ENCODE data around the gene ZIC2.

ZIC2 gene

GRCh38 chr13:99987154-99988019, 5.8 kb downstream of the ZIC2 start:
- FAIRE-seq = no peak

GRCh38 chr13:99988529-99989275, 7.1 kb downstream of the ZIC2 start:
- FAIRE-seq = no peak

GRCh38 chr13:99989276-99990125, 7.9 kb downstream of the ZIC2 start:
- no peak for FAIRE-seq

- no peak for FAIRE-seq
These were observed 8.8 kb downstream of the ZIC2 start for GRCh38 chr13:99990126-99990977.

GRCh38 chr13:99991013-99991827, 9.6 kb downstream of the ZIC2 start:
- no peak for FAIRE-seq

GRCh38 chr13:99991828-99992775, 10.5 kb downstream of the ZIC2 start:
- FAIRE-seq = no peak

GRCh38 chr13:99992949-99993351, 11.4 kb downstream of the ZIC2 start:
- FAIRE-seq = no peak

GRCh38 chr13:99993660-99994637, 12.4 kb downstream of the ZIC2 start:
- peak; percentile 7 for FAIRE-seq

- FAIRE-seq = peak; percentile 51
These were observed 13.0 kb downstream of the ZIC2 start for GRCh38 chr13:99994638-99995020.

- FAIRE-seq = no peak
These were observed 13.6 kb downstream of the ZIC2 start for GRCh38 chr13:99995104-99995588.

- FAIRE-seq = no peak
These were observed 14.2 kb downstream of the ZIC2 start for GRCh38 chr13:99995589-99996380.

GRCh38 chr13:99996381-99996973, 14.9 kb downstream of the ZIC2 start:
- no peak for FAIRE-seq

GRCh38 chr13:99997702-99998214, 16.2 kb downstream of the ZIC2 start:
- no peak for FAIRE-seq

GRCh38 chr13:99998261-99998660, 16.7 kb downstream of the ZIC2 start:
- FAIRE-seq = no peak

GRCh38 chr13:100014621-100015020, 33.0 kb downstream of the ZIC2 start:
- no peak for FAIRE-seq

- FAIRE-seq = no peak
These were observed 38.3 kb downstream of the ZIC2 start for GRCh38 chr13:100019780-100020356.

GRCh38 chr13:100022798-100023197, 41.2 kb downstream of the ZIC2 start:
- no peak for FAIRE-seq
